HG02973 (cell line): ENCODE data around the gene MYO1B.
A peak's percentile ranks its signal among the peaks of the same experiment; 100 is the strongest.

ENCODE experiments used
- ATAC-seq: cut with Tn5 transposase; IDR thresholded peaks from one replicate; pipeline ENCODE4 v1.9.1; 2021; ENCODE audit warnings: moderate library complexity; ENCODE audit not compliant: unreplicated experiment

The MYO1B gene

DNA sequence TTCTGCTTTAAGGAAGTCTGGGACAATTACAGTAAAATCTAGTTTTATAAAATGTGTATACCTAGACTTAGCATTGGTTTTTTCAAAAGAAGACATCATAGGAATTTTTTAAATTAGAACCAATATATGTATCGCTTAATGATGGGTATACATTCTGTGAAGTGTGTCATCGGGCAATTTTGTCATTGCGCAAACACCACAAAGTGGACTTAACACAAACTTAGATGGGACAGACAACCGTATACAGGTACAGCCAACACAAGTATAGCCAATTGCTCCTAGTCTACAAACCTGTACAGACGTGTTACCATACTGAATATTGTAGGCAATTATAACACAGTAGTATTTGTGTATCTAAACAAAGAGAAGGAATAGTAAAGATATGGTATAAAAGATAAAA is 12.7 kb downstream of the MYO1B start:
- ATAC-seq, result no peak

DNA sequence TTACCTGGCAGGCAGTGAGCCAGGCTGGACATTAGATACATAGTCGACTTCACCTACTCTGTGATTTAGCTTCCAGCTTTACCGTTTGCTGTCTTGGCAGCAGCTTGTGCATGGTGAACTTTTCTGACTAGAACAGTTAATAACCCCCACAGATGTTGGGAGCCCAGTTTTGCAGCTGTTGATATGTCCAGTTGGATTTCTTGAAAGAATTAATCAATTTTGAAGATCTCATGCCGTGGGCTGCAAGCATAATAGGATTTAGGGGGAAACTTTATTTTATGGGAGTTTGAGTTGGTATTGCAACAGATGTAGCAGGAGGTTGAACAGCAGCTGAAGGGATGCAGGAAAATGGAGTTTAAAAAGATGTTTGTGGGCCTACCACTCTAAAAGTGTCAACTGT is 13.8 kb downstream of the MYO1B start:
- no peak for ATAC-seq

DNA sequence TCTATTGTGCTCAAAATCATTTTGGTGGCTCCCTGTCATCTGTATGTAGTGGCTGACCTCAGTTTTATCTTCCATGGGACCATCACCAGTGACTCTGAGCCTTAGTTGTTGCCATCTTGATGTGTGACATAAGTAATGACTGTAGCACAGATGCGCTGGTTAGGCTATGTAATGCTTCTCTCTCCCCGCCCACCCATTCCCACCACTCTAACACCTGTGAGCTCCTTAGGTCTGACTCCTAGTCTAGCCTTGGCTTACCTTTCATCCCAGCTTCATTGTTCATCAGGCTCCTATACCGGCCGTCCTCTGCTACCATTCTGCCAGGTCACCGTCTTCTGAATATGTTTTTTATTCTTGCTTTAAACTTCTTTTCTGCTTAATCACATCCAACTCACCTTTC is 17.2 kb downstream of the MYO1B start:
- ATAC-seq, result no peak

DNA sequence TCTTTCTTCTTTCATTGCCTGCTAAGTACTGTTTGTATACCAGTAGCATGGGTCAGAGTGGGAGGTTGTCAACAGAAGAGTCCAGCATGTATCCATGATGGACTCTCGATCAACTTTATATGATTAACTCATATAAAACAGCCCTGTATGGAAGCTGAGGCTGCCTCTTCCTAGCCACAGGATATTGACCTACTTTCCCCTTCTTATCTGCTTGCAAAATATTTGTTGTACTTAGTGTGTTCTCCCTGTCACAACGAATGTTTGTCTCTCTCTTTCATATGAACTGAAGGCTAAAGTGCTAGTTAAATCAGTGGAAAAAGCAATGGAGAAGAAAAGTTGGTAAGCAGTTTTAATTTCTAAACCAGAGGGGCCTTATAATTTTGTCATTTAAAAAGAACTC is 17.8 kb downstream of the MYO1B start:
- no peak for ATAC-seq

DNA sequence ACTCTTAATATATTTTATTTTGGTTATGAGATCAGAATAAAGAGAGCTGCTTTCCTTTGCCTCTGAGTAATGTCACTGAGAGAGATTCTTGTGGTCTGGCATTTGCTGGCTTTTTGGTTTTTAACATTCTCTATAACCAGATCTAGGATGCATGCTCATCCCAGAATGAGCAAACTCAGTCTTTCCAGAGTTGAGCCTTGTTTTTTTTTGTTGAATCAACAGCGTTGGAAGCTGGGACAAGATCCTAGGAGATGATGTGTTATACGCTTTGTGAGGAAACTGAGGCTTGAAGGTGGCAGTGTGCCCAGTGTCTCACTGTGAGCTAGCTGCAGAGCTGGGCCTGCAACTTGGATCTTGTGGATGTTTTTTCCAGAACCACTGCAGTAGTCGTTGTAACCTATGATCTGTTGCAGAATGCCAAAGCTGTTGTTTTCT is 19.5 kb downstream of the MYO1B start:
- ATAC-seq, result no peak

DNA sequence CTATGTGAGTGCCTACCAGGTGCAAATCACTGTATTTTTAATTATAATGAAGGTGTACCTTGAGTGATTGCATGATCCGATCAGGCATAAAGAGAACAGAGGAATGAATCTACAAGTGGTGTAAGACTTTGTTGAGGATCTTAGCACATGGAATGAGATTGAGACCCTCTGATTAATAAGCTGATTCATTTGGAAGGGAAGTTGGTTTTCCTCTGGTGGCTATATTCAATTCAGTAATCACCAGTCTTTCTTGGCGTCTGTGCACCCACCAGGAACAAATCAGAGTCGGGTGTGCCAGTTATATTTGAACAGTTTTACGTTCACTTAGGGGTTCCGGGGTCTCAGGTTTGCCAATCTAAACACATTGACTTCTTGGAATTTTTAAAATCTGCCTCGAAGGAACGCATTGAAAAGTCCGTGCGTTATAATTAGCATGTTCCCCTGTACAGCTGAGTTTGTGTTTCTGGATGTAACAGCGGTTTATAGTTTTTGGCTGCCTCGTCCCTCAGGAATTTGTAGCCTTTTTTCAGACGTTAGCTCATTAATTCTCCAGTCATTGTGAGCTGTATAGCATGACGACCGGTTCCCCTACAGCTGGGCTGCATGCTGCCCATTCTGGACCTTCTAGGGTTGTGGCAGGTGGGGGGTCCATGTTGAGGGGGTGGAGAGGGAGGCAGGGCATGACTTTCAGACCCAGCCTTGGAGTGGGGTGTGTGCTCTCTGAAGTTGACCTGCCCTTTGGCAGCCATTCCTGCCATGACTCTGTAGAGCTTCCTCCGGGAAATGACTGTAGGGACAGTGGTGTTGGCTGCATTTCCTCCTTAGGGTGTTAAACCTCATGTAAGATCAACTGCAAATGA is 20.3 kb downstream of the MYO1B start:
- ATAC-seq, result no peak

DNA sequence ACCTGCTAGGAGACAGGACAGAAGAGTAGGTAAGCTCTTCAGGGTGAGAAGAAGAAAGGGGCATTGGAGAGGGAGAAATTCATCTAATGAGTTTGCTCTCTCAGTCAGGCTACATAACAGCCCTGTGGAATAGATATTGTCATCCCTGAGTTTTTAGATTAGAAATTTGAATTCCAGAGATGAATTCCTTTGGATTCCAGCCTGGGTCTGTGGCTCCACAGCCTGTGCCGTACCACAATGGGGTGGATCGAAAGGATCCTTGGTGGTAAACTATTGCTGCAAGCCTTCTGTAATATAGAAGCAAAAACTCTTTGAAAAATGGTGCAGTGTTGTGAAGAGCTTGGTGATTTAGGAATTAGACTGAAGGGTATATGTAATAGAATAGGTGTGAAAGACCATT is 21.0 kb downstream of the MYO1B start:
- ATAC-seq, result no peak

DNA sequence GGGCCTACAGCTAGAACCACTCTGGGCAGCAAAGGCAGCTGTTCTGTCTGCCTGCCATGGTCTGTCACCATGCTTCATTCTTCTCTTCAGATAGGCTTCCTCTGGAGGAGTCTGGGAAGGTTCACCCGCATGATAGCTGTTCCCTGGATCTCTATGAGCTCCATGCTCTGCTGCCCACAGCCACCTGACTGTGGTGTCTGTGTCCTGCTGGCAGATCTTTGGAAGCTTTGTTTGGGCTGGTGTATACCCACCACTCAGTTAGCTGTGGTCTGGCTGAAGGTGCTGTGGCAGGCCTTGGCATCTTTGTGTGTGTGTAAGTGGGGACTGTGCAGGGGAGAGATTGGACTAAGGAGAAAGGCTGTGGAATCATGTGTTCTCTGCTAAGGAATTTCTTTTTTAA is 23.4 kb downstream of the MYO1B start:
- ATAC-seq, result no peak

DNA sequence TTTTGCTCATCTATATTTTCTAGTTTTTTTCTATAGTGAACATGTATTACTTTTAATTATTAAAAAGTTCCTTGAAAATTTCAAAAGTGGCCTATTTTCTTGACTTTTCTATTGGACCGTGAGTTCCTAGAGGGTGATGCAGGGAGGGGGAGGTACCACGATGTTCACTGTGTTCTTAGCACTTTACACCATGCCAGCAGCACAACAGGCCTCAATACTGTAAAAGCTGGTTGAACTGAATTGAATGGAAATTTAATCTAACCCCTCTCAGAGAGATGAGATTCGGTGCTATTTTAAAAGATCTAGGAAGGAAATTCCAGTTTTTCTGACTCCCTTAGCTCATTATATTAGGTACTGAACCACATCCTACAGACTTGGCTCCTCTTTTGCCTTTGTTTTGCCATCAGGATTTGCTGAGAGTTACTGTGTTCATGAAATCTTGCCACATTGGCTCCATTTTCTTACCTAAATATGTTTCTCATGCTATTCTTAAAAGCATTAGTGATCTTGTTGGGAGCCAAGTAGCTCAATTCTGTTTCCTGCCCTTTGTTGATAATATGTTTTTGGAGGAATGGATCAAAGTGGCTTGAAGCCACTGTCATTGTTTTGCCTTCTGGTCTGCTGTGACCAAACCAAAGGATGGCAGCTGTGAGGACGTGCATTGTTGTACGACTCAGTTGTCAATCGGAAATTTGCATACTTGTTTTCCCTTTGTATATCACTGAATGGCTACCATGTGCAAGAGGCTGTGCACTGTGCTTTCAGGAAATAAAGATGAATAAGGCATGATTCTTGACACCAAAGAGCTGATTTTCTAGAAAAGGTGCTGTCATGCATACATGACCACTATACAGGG is 25.3 kb downstream of the MYO1B start:
- no peak for ATAC-seq

DNA sequence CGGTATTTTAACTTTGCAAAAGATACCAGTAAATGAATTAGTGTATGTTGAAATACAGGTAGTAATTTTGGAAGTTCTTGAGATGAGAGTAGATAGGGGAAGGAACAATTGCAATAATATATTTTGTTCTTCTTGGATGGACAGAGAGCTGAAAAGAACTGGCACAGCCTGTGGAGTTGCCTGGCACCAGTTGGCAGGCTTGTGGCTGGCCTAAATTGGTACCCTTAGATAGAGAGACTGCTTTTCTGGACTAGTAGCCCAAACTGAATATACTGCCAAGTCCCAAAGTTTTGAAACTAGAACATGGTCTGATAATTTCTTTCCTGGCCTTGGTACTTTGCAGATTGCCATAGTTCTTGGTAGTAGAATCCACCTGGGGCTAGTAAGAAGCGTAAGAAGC is 26.9 kb downstream of the MYO1B start:
- no peak for ATAC-seq

DNA sequence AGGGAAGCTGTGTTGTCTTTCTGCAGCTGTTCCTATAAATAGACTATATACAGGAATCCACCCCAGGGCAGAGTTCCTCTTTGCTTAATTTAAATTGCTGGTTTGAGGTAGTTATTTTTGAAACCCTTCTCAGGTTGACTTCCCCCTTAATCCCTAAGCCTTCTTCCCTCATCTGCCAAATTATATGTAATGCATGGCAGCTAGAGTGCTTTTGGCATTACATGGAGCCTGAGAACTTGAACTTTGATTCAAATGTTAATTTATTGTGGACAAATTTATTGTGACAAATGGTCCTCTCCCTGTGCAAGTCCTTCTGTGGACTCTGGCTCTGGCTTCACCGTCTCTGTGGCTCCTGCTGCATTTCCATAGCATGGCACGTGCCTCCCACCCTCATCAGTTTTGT is 29.2 kb downstream of the MYO1B start:
- peak; percentile 55 for ATAC-seq

DNA sequence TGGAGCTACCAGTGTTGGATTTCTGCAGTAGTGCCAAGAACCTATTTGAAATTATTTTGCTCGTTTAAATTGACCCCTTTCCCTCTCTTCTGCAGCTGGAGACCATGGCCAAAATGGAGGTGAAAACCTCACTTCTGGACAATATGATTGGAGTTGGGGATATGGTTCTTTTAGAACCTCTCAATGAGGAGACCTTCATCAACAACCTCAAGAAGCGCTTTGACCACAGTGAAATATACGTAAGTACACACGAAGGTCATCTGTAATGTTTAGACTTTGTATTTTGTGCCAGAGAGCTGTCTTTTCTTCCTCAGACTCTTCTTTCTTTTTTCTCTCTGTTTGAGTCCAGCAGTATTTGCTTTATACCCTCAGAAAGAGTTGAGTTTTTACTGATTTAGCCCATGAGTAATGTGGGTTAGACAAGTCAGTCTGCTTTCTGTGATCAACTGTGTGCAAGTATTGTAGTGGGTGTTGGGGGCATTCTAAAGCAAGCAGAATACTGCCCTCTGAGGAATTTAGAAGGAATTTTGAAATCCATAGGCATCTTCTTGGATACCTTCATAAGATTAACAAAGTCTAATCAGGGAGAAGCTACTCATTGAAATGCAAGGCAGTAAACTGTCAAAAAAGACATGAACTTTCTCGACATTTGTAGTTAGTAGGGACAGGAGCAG is 31.7 kb downstream of the MYO1B start:
- ATAC-seq, result no peak

DNA sequence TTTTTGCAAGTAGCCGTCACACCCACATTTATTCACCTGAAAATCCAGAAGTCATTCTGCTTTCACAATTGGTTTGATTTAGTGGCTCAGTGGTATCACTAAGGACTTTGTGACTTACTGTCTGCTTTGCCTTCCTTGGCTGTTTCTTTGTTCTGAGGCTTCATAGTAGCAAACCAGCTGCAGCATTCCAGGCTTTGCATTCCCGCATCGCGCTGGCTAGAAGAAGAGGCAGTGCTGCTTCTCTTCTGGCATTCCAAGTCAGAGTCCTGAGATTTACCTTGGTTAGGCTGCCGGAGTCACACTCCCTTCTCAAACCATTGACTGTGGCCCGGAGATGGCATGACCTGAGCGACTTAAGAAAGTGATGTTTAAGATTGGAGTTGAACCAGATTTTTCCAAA is 35.1 kb downstream of the MYO1B start:
- ATAC-seq, result no peak

DNA sequence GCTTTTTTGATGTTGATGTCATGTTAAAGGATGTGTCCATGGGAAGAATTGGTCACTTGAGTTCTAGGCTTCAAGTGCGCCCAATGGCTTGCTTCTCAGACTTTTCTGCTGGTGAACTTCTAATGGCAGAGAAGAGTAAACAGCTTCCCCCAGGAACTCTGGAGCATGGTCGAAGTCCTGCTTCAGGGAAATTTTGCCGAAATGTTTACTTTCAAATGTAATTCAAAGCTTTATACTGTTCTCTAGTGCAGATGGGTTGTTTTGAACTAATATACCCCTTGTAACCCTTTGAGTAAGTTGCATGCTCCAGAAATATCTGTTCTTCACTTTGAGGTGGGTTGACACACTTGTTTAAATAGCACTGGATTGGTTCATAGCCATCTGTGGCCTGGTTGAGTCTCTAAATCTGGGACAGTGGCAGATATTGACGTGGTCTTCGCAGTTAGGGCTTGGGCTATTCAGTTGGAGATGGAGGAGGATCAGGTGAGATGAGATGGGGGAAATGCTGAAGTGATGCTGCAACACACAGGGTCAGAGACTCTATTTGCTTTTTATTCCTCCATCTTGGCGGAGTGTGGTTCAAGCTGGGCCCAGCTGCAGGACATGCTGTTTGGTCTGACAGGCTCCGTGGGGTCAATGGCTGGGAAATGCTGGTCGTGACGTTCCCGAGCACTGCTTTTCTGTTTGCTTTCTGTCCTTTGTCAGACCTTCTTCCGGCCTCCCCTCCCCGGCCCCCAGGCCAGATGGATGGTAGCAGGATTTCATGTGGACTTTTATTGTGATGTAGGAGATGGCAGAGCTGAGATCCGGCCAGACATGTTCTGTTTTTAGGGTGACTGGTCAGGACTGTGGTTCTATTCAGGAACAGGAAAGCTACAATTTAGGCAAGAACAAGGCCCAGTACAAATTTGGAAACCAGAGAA is 35.9 kb downstream of the MYO1B start:
- no peak for ATAC-seq

DNA sequence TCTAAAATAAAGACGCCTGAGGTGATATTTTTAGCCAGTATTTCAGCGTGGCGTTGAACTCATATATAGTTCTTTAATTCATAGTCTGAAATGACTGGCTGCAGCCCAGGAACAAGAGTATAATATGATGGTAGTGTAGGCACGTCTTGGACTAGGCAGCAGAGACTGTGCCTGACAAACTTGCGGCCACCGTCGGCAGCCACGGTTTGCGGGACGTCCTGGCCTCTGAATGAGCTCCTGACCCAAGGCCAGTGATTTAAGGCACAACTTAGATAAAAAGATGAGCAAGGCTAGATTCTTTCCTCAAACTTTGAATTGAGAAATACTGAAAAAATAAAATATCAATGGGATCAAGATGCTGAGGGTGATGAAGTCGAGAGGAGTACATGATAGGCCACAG is 40.0 kb downstream of the MYO1B start:
- no peak for ATAC-seq

DNA sequence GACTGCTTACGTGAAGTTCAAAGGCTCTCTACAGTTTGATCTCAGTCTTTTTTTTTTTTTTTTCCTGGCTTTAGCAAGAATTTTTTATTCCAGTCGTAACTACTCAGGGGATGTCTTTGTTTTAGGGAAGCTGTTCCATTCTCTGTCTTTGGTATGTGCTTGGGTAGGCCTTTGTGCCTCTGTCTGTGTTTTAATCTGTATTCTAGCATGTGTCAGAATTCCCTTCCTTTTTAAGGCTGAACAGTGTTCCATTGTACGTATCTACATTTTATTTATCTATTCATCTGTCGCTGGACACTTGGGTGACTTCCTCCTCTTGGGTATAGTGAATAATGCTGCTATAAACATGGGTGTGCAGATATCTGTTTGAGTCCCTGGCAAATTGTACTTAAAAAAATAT is 42.6 kb downstream of the MYO1B start:
- ATAC-seq, result no peak

DNA sequence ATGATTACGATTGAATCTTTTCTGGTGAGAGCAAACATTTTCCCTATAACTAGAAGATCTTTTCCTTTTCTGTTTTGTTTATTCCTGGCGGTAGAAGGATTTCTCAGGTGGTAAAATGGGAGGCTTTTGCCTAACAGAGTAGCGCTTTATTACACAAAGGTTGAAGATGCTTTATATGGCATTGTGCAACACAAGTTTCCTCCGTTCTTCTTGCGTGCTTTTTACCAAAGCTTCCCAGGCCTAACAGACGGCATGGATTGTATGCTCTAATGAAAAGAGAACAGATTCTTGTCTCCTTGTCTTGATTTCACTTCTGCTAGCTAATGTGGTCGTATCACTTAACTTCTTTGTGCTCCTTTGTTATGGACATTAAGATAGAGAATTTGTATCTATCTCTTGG is 43.8 kb downstream of the MYO1B start:
- no peak for ATAC-seq

DNA sequence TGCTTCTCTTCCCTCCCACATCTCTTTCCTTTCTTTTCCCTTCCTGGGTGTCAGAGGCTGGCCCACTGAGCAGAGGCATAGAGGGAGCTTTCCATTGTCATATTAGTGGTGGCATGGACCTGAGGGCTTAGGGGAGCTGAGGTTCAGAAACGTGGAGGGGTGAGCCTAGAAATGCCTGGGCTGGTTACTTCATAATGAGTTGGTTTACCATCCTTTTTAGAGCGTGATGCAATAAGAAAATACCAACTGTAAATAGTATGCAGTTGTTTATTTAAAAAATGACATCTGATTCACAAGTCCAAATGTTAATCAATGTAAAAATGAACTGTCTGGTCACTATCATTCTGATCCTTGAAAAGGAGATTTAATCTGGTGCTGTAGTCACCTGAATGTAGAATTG is 46.3 kb downstream of the MYO1B start:
- no peak for ATAC-seq

DNA sequence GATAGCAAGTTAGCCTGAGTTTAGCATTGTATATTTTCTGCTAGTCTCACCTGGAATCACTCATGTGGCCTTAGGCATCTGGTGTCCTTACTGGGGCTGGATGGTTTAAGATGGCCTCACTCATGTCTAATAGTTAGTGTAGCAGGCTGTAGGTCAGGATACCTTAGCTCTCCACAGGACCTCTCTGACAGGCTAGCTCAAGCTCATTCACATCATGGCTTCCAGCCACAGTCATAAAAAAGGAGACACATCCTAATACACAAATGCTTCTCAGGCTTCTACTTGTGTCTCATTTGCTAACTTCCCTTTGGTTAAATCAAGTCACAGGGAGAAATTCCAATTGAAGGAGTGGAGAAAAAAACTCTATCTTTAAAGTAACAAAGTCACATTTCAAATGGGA is 47.7 kb downstream of the MYO1B start:
- ATAC-seq, result no peak

DNA sequence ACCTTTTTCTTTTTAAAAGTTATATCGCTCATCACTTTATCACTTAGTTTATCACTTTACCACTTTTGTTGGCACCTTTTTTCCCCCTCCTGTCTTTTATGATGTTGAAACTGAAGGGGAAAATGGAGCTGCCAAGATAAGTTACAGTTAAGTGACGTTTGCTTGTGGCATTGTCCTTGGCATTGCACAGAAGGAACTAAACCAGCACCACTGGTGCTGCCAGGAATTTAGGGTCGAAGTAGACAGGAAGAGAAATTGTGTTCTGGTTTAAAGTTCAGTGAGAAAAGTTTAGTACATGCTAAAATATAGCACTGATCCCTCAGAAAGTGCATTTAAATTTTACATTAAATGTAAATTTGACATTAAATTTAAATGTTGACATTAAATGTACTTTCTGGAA is 49.9 kb downstream of the MYO1B start:
- no peak for ATAC-seq
